Keratinocyte (primary cell): ENCODE measurements around the gene LTB4R.

ENCODE experiments used
- EZH2 ChIP-seq: IDR thresholded peaks from one replicate; pipeline ENCODE4 v1.6.1; 2012; ENCODE audit warnings: inconsistent platforms, mild to moderate bottlenecking, low read length, moderate library complexity
- TF ChIP-seq, protein P1 (sequence below), 3 experiments: IDR thresholded peaks in 1 of 3; conservative IDR thresholded peaks in 1 of 3; optimal IDR thresholded peaks in 1 of 3; 2 replicates in 2 of 3; 3 replicates in 1 of 3; pipeline versions ENCODE3 to v1.5.1; 2011; ENCODE audit warnings: low read length in 3 of 3, mild to moderate bottlenecking in 3 of 3, moderate library complexity in 2 of 3, control low read depth in 1 of 3, inconsistent platforms in 1 of 3; ENCODE audit not compliant: insufficient read depth in 2 of 3; ENCODE audit errors: extremely low read depth in 1 of 3

DNA sequence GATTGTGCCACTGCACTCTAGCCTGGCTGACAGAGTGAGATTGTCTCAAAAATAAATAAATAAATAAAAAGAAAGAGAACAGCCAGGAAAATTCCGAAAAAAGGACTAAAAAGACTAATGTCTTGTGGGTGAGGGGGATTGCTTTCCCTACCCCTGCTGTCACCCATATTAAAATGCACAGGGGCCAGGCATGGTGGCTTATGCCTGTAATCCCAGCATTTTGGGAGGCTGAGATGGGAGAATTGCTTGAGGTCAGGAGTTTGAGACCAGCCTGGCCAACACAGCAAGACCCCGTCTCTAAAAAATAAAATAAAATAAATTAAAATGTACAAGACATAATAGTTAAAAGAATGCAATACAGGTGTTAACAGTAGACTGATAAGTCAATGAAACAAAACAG lies 17.8 kb upstream of the LTB4R start:
- TF ChIP-seq, protein P1, sequence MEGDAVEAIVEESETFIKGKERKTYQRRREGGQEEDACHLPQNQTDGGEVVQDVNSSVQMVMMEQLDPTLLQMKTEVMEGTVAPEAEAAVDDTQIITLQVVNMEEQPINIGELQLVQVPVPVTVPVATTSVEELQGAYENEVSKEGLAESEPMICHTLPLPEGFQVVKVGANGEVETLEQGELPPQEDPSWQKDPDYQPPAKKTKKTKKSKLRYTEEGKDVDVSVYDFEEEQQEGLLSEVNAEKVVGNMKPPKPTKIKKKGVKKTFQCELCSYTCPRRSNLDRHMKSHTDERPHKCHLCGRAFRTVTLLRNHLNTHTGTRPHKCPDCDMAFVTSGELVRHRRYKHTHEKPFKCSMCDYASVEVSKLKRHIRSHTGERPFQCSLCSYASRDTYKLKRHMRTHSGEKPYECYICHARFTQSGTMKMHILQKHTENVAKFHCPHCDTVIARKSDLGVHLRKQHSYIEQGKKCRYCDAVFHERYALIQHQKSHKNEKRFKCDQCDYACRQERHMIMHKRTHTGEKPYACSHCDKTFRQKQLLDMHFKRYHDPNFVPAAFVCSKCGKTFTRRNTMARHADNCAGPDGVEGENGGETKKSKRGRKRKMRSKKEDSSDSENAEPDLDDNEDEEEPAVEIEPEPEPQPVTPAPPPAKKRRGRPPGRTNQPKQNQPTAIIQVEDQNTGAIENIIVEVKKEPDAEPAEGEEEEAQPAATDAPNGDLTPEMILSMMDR (optimal IDR thresholded peaks at IDR 0.05 in 1 of 3, IDR thresholded peaks at IDR 0.05 in 1 of 3, conservative IDR thresholded peaks at IDR 0.05 in 1 of 3; ENCODE audit: extremely low read depth in 1 of 3, insufficient read depth in 2 of 3, low read length in 3 of 3): no peak
- TF ChIP-seq EZH2: no peak
